T-helper 1 cell treated with Interleukin-12 subunit alpha and Interleukin-12 subunit beta and Interleukin-4 antibody, amounts not matched to agents 30 ng/mL and 1 ng/mL, for 36 hours (primary cell): ENCODE data around the gene FBXL7. TPM values are rescaled to one million over a fixed set of nuclear protein-coding genes. Genes with fewer than 3 reads are reported as not detected.

Experiments used
- intact Hi-C: fragments of 100-400 bp; cut with micrococcal nuclease; formaldehyde crosslinking; loops from one replicate; pipeline ENCODE4 v1.15.1; 2024
- total RNA-seq: library from RNA; stranded (reverse); gene quantifications from 2 replicates; pipeline ENCODE4 v1.2.3, GENCODE V29; 2022

FBXL7 gene
- total RNA-seq, 1 donor from 2014 or later: not detected

DNA sequence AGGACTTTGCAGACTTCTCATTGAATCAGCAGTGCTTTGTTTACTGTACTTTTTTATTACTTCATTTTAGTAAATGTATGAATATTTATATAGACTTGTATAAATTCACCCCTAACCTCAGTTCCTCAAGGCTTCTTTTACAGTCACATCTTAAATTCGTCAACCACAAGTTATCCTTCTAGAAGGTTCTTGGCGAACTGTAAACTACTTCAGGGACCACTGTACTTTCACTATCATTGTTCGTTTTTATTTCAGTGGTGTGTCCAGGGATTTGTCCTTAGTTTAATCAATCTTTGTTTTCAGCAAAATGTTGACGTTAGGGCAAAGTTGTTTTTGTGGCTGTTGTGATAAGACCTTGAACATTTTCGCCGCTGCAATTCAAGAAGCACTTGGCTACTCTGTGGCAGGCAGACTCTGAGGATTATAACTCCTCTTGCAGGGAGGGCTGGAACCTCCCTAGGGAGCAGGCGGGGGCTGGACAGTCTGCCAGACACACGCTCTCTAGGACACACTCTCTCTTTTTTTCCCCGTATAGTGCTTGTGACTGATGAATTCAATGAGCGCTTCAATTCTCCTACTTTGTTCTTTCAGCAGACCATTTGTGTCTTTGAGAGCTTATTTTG, 252.8 kb downstream of the FBXL7 start:
- intact Hi-C loops: no loop called here

DNA sequence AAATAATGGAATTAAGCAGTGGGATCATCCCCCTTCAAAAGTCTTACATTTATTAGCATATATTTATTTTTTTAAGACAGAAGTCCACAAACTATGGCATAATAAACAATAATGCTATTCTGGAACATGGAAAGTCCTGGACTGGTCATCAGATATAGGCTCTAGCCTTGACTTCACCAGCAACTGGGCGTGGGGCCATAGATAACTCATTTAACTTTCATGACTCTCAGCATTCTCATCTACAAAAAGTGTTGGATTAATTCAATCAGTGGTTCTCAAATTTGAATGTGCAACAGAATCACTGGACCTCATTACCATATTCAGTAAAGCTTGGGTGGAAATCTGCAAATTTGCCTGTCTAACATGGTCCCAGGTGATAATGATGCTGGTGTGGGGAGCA, 253.8 kb downstream of the FBXL7 start:
- intact Hi-C loops: no loop called here

DNA sequence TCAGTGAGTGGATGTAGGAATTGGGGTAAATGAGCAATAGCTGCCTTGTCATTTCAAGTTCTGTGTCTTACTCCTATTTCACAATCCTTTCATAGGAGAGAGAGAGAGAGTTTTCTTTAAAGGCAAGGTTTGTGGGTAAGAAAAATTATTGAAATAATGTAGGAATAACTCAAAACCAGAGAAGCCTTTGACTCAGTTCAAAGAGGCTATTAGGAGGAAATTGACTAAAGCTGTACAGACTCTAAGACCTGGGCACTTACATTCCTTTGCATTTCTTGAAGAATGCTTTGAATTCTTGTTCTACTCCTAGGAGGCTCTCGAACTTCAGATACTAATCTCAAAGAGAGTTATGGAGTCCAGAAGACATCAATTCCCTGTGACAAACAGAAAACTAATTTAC, 257.1 kb downstream of the FBXL7 start:
- intact Hi-C loops: no loop called here

DNA sequence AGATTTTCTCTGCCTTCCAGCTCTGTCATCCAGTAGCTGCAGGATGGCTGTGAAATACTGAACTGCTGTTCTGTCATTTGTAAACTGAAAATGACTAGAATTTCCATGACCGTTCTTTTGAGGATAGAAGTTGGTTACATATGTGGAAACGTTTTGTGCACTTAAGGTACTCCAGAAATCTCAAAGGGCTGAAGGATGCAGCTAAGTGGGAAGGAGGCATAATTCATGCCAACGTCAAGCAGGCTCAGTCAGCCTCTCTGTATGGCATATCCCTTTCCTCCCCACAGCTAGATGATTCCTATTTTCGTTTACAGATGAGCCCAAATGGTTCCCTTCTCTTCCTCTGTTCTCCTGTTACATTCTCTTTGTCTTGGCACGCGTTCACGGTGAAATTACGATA, 257.6 kb downstream of the FBXL7 start:
- intact Hi-C loops: no loop called here

DNA sequence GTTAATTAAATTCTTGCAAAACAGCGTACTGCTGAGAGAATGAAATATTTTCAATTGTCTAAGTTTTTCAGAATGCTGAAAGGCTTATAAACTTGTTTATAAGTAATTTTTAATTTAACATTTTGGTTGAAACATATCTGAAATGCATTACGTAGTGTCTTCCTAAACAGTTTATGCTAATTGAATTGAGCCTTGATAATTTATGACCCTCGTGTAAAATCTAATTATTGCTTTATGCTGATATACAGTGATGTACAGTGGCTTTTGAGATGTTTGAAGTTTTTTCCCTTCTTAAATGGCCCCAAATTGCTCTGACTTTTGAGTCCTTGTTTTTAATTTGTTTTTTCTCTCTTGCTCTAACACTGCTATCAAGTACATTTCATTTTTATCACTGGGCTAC, 262.7 kb downstream of the FBXL7 start:
- intact Hi-C loops: no loop called here

DNA sequence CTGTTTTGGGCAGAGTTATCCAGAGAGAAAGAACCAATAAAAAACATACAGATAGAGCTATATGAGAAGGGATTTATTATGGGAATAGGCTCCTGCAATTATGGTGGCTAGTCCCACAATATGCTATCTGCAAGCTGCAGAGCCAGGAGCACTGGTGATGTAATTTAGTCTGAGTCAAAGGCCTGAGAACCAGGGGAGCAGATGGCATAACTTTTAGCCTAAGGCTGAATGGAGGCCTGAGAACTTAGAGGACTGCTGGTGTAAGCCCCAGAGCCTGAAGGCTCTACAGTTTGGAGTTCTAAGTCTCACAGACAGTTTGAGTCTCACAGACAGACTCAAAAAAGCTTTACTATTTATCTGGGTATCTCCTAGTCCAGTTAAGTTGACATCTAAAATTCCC, 263.8 kb downstream of the FBXL7 start:
- intact Hi-C loops: no loop called here

DNA sequence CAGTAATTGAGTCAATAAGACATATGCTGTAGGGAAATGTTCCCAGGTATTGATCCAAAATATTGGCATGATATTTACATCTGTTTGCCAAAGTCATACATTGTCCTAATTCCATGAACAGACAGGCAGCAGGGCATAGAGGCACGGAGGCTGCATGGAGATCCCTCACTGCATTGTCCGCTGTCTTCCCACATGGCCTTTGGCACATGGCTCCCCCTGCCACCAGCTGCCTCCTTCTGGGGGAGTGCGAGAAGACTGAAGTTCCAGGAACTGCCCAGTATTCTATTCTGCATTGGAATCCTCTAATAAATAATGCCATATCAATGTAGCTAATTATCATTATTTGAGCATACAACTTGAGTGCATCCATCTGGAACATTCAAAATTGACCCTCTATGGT, 269.0 kb downstream of the FBXL7 start:
- intact Hi-C loops: no loop called here

DNA sequence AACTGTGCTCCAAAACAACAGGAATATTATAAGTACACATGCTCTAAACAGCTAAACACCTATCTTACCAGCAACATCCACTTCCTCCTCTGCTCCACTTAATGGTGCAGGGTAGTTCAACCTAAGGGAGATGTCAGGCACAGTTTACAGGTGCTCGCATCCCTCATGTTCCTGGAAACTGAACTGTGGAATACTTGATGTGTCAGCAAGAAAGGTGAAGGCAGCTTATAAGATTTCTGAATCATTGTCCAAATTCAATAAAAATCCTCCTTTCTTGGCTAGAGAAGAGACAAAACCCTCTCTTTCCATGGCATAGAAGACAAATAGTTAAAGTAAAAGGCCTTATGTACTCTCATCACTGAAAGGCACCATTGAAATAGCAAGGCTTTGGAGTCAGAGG, 272.2 kb downstream of the FBXL7 start:
- intact Hi-C loops: no loop called here

DNA sequence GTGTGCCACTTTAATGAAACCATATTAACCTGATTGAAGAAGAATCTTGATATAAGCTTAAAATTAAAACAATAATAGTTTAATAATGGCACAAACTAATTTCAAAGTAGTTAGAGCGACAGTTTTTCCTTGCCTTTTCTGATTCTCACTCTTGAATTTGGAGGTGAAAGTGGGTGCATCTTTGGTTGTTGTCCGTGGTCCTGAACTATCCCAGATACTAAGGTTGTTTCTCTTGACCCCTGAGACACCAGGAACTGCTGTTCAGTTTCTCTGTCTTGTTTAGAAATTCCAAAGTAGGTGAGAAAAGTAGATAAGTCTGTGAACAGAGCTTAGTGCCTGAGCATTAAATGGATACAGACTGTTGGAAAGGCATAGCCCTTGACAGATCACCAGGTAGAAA, 274.7 kb downstream of the FBXL7 start:
- intact Hi-C loops: no loop called here

DNA sequence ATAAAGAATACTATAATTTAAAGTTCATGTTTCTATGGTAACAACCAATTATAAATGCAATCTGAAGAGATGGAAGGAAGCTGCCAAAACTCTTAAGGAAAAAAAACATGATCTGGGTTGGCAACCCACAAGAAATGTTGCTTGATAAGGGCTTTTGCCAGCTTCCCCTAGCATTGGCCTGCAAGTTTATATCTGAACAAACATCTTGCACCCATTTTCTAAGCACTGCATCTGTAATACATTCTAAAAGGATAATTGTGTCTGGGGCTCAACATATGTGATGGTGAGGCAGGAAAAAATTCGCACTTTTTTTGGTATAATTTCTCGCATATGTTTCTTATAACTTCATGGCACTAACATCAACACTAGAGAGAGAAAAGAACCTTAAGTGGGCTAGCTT, 276.4 kb downstream of the FBXL7 start:
- intact Hi-C loops: no loop called here

DNA sequence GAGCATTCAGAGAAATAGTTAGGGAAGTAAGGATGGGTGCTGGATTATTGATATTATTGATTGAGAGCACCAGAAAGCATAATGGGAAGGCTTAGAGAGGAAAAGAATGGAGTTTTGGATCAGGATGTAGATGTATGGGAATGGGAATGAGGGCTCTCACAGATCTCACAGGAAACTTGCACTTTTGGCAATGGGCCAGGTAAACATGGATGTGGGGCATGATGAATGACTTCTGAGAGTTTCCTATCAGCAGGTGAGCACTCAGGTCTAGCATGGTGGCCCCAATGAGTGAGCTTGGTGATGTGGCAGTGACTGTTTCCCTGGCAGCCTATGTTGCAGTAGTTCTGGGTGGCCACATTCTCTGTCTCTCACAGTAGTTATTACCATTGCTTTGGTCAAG, 283.8 kb downstream of the FBXL7 start:
- intact Hi-C loops: no loop called here

DNA sequence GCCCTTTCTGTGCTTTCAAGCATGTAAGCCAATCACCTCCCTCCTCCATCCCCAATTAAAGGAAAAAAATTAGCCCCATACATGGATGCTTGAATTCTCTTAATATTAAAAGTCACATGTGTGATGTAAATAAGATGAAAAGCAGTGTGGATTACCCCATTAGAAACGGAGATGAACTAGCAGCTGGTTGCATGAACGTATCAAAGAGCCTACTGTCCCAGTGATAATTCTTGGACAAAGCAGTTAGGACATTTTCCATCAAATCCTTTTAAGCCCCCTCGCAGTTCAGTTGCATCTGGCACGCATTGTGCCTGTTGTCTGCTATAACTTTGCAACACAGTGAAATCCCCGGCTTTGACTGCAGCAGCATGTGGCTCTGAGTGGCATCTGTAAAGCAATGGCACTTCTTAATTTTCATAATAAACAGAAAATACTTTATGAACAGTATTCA, 285.6 kb downstream of the FBXL7 start:
- intact Hi-C loops: no loop called here

DNA sequence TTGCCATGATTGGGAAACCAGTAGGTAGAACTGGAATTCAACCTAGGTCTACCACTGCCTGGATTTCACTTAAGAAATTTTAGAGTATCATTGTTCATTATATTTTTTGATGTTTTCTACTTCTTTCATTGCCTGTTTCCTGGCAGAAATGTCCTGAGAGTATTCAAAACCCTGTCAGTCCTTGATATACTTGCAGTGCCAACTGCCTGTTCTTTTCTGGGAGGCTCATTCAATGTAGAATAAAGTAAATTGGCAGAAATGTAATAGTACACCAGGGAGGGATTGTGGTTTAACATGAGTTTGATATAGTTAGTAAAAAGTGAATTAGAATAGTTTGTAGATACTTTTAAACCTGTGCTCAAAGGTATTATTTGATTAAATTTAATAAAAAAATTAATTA, 286.3 kb downstream of the FBXL7 start:
- intact Hi-C loops: no loop called here

DNA sequence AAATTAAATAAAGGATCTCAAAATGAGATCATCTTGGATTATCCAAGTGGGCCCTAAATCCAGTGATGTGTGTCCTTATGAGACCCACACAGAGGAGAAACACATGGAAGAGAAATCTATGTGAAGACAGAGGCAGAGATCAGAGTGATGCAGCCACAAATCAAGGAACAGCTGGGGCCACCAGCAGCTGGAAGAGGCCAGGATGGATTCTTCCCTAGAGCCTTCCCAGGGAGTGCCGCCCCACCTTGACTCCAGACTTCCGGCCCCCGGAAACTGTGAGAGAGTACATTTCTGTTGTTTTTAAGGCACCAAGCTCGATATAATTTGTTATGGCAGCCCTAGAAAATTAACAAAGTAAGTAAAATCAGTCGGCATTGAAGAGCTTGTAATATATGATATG, 286.9 kb downstream of the FBXL7 start:
- intact Hi-C loops: no loop called here

DNA sequence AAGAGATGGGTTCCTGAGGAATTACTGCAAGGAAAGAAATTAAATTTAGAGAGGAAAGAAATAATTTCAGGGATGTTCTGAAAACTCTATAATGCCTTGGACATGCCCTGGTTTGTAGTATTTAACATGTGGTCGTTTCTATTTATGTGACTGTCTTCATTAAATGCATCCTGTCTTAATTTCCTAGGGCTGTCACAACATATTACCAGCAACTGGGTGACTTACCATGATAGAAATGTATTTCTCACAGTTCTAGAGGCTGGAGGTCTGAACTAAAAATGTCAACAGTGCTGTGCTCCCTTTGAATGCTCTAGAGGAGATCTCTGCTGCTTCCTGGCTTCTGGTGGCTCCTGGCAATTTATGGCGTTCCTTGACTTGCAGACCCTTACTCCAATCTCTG, 287.7 kb downstream of the FBXL7 start:
- intact Hi-C loops: no loop called here

DNA sequence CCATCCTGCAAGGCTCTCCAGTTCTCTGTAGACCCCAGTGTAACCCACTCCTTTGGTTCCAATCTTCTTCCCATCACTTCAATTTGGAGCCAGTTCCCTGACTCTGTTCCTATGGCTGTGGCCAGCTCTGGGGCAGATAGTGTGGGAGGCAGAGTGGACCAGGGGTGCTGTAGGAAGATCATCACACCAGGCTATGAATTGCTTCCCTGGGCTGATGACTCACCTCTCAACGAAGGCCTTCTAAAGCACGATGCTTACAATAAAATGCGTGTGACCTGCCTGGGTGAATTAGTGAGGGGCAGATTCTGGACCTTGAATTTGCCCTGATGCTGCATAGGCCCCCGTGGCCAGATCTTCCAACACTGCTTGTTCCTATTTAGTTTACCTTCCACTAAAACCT, 289.7 kb downstream of the FBXL7 start:
- intact Hi-C loops: no loop called here

DNA sequence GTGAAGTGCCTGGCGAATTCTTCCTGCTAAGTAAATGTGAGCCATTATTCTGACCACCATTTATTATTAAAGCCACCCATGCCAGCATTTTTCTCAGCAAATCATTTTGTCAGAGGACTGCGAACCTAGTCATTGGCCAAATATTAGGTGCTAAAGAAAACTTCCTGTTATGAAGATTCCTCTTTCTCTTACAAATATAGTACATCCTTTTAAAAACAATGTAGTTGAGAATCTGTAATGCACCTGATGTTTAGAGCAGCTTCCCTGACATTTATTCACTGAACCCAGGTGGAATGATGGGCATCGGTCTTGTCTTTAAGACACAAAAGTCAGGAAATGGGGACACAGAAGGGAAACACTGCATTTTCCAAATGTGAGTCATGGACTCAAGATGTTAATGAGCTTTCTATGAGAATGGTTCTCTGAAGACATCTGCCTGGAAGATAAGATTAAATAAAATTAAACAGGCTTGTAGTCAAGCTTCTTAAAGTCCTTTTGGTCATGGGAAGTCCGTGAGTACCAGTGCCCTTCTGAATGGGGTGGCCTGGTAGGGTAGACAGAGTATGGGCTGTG, 290.6 kb downstream of the FBXL7 start:
- intact Hi-C loops: no loop called here

DNA sequence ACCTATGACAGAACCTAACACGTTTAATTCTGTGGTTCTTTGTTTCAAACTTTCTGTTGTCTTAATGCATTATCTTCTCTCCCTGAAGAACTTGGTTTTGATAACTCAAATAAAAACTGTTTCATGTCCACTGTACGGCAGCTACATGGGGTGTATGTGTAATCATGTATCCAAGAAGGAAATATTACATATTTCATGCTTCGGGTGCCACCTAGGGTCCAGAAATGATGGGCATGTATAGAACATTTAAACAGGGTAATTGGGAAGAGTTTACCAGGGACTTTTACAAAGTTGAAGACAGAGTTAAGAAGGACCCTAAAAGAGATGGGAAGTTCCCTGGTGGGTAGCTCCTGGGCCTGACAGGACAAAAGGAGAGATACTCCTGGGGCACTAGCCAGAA, 291.3 kb downstream of the FBXL7 start:
- intact Hi-C loops: no loop called here

DNA sequence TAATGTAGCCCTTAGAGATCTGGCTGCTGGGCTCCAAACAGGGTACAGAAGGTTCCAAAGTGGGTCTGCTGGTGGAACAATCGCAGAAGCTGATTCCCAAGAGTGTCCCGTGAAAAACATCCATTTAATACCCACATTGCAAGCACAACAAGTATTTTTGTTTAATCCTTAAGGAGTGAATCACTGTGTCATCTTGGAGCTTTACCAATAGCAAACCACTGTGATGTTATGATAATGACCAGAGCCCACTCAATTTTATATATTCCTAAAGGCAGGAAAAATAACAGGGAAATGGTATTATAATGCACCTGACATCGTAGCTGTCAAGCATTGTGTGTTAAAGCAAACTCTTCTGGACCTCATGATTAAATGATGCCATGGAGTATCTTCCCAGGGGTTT, 291.9 kb downstream of the FBXL7 start:
- intact Hi-C loops: no loop called here

DNA sequence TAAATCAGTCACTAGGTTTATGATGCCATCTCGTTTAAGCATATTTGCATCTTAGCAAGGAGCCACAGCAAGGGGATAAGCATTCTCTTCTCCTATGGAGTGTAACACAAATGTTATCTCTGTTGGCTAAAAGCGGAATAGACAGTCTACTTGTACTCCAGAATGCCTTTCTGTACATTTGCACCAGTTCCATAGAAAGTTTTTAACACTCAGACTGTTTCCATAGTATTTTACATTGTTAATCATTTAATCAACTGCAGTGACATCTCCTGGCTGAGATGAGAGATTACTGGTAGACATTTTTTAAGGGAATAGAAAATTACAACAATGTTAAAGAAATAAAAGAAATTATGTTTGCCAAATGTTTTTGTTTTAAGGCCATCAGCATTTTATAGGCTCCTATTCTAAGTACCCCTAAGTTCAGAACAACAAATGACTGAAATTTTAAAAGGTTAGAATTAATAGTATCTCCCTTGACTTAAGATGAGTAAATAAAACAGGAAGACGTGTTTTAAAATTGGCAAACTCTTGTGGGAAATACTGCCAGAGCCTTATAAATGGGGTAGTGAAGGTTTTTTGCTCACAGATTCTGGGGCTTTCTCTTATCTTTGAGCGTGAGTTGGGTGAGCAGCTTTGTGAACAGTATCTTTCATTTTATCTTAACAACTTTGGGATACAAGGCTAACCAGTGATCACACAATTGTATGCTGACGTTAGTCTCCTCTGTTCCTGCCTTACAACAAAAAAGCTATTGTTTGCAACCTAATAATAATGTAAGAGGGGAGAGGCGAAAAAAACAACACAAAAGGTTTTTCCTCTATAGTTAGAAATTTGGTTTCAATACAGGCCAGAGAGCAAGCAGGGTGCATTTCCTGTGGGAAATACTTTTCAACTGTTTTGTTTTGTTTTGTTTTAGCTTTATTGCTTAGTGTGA, 294.3 kb downstream of the FBXL7 start:
- intact Hi-C loops: no loop called here

DNA sequence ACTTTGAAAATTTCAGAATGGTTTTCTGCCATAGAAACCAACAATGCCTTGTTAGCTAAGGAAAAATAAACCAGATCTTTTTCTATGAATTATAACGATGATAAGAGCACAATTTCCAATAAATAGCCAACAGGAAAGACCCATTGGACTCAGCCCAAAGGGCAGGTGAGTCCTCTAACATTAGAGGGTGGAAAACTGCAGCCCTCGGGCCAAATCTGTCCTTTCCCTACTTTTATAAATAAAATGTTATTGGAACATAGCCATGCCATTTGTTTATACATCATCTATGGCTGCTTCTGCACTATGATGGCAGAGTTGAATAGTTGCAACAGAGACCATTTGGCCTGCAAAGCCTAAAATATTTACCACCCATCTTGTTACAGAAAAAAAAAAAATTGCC, 296.1 kb downstream of the FBXL7 start:
- intact Hi-C loops: no loop called here

DNA sequence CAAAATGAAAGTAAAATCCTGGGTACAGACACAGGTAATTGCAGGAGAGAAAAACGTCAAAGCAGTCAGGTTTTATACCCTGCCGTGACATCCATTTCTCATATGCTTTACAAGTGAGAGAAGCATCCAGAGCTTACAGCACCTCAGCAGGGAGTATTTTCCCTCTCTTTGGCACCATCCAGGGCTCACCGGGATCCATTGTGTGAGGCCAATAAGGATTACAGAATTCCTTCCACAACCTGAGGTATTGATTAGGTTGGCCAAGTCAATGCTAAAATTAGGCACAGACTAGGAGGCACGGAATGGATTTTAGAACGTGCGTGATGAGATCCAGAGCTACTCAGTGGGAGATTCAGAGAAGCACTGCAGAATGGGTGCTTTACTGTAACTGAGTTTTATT, 296.6 kb downstream of the FBXL7 start:
- intact Hi-C loops: no loop called here

DNA sequence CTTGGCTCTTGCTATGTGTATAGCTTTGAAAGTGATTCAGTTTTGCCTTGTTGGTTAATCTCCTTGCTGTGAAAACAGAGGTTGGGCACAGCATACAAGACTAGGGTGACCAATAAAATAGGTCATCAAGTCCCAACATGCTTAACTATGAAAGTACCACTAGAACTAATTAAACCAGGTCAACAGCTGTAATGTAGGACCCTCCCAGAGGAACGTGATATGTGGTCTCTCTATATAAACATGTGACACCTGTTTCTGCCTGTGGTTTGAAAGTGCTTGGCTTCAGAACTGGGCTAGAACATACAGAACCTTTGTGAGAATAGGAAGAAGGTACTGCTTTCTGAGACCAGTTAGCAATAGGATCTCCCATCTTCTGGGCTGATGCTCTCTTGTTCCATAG, 297.1 kb downstream of the FBXL7 start:
- intact Hi-C loops: no loop called here
